RWPE1 (cell line): Measurements from ENCODE around the gene MEGF11.
"Not testable (repeated sequence)": the region's sequence is repeated elsewhere in the genome, so short reads cannot be mapped to it uniquely, and the experiment has no call there.

Experiments
- CTCF ChIA-PET: fragments of 350-600 bp; sonication (Branson Sonifier 250); formaldehyde crosslinking; extraction: SDS; loops from one replicate; lab custom pipeline; 2021; lab: Yijun Ruan, JAX
- POLR2A ChIA-PET: fragments of 400-600 bp; formaldehyde crosslinking; extraction: SDS; loops from one replicate; lab custom pipeline; 2020; ENCODE audit warnings: antibody characterized with exemption; ENCODE audit not compliant: low non-redundant PET; lab: Yijun Ruan, JAX
- DNase-seq: peaks from one replicate; pipeline ENCODE4 v3.0.0; 2012; ENCODE audit warnings: low spot score
- H3K27ac ChIP-seq: fragments of 450-650 bp; 2 replicates; pipeline ENCODE4 v1.5.1; 2017
- CTCF ChIP-seq: fragments of 450-650 bp; conservative IDR thresholded peaks from 2 replicates; pipeline ENCODE4 v1.5.1; 2017; ENCODE audit warnings: low read depth, mild to moderate bottlenecking

The MEGF11 gene

GRCh38 chr15:65982627-65983322 is 270.8 kb downstream of the MEGF11 start:
- no peak for TF ChIP-seq CTCF

GRCh38 chr15:65981837-65982626 is 271.5 kb downstream of the MEGF11 start:
- POLR2A ChIA-PET, result no interaction called here
- peak; percentile 85 for DNase-seq
- CTCF ChIA-PET, result interaction anchor here (0.6 kb wide), 1 partner anchor 438 kb away, joined by 6 read pairs; no protein-coding TSS in a partner anchor
- peak; percentile 17; the same call in 1 of the 2 replicates for TF ChIP-seq CTCF
- H3K27ac ChIP-seq, result no peak overlapping the region

More at GRCh38 chr15:65982627-65983322, 270.8 kb downstream of the MEGF11 start:
- POLR2A ChIA-PET, result no interaction called here
- H3K27ac ChIP-seq, result no peak overlapping the region
- CTCF ChIA-PET, result no interaction called here
- no peak for DNase-seq

GRCh38 chr15:65980824-65981456 is 272.6 kb downstream of the MEGF11 start:
- ChIA-PET POLR2A (no interaction called here), CTCF (interaction anchor here (0.6 kb wide), 2 partner anchors 150 to 437 kb away, joined by 4 to 6 read pairs; no protein-coding TSS in a partner anchor)
- peak; percentile 84 for DNase-seq
- no peak overlapping the region for H3K27ac ChIP-seq
- peak; percentile 45 for TF ChIP-seq CTCF

GRCh38 chr15:65979837-65980236 is 273.7 kb downstream of the MEGF11 start:
- DNase-seq, result no peak
- CTCF ChIA-PET, result interaction anchor here (0.6 kb wide), 1 partner anchor 21 kb away, joined by 3 read pairs; no protein-coding TSS in a partner anchor
- peak overlapping the region; percentile 45 for H3K27ac ChIP-seq
- TF ChIP-seq CTCF, result no peak
- POLR2A ChIA-PET, result no interaction called here

- ChIA-PET POLR2A (no interaction called here), CTCF (interaction anchor here (0.6 kb wide), 2 partner anchors 21 to 639 kb away, joined by 3 read pairs; no protein-coding TSS in a partner anchor)
- DNase-seq, result peak; percentile 84
- H3K27ac ChIP-seq, result peak overlapping the region; percentile 45
- no peak for TF ChIP-seq CTCF
These were observed 274.2 kb downstream of the MEGF11 start for GRCh38 chr15:65979316-65979715.

GRCh38 chr15:65978110-65978509 is 275.4 kb downstream of the MEGF11 start:
- no peak overlapping the region for H3K27ac ChIP-seq
- TF ChIP-seq CTCF, result no peak
- POLR2A ChIA-PET, result no interaction called here
- no peak for DNase-seq
- CTCF ChIA-PET, result interaction anchor here (0.6 kb wide), 1 partner anchor 340 kb away, joined by 3 read pairs; no protein-coding TSS in a partner anchor

- DNase-seq, POLR2A ChIA-PET, H3K27ac ChIP-seq, CTCF ChIA-PET: not testable (repeated sequence)
These were observed 277.4 kb downstream of the MEGF11 start for GRCh38 chr15:65976196-65976595.
